ENCODE results near the gene PAPLN.

PAPLN gene

GRCh38 chr14:73251516-73252215 lies 14.4 kb downstream of the PAPLN start:
- no peak for TF ChIP-seq CTCF (IDR thresholded peaks at IDR 0.05; ENCODE audit: low read depth, low read length)
- DNase-seq (ENCODE audit: extremely low read depth, low read depth), result no peak

- TF ChIP-seq CTCF (IDR thresholded peaks at IDR 0.05; ENCODE audit: low read depth, low read length), result no peak
Measured at GRCh38 chr14:73252491-73253322, 15.4 kb downstream of the PAPLN start.

GRCh38 chr14:73253323-73253610 lies 16.0 kb downstream of the PAPLN start:
- DNase-seq (ENCODE audit: extremely low read depth, low read depth), result no peak
- TF ChIP-seq CTCF (IDR thresholded peaks at IDR 0.05; ENCODE audit: low read depth, low read length), result no peak

More at GRCh38 chr14:73252491-73253322, 15.4 kb downstream of the PAPLN start:
- no peak for DNase-seq (ENCODE audit: extremely low read depth, low read depth)

- DNase-seq (ENCODE audit: extremely low read depth, low read depth), result no peak
- no peak for TF ChIP-seq CTCF (IDR thresholded peaks at IDR 0.05; ENCODE audit: low read depth, low read length)
Measured at GRCh38 chr14:73253721-73254120, 16.4 kb downstream of the PAPLN start.

GRCh38 chr14:73254247-73255004 lies 17.1 kb downstream of the PAPLN start:
- no peak for TF ChIP-seq CTCF (IDR thresholded peaks at IDR 0.05; ENCODE audit: low read depth, low read length)
- no peak for DNase-seq (ENCODE audit: extremely low read depth, low read depth)

- TF ChIP-seq CTCF (IDR thresholded peaks at IDR 0.05; ENCODE audit: low read depth, low read length), result no peak
- DNase-seq (ENCODE audit: extremely low read depth, low read depth), result no peak
Measured at GRCh38 chr14:73255005-73255400, 17.7 kb downstream of the PAPLN start.
